IMR-90 (cell line): Measurements from ENCODE around the gene S1PR3. TPM values are rescaled to one million over a fixed set of nuclear protein-coding genes. Genes with fewer than 3 reads are reported as not detected.
"Not testable (repeated sequence)": the region's sequence is repeated elsewhere in the genome, so short reads cannot be mapped to it uniquely, and the experiment has no call there.

ENCODE experiments used
- ATAC-seq: fragments of 200-7000 bp; cut with Tn5 transposase; 2 replicates; pipeline ENCODE4 v1.9.1; 2020; ENCODE audit warnings: low read depth, mild to moderate bottlenecking, moderate library complexity
- BruUV-seq: library from RNA; stranded (reverse); fragments of 400-500 nt; replicated peaks from 2 replicates; lab custom pipeline; 2021; lab: Mats Ljungman, UMichigan
- CTCF ChIA-PET: fragments of 300-600 bp; formaldehyde crosslinking; extraction: SDS; loops from one replicate; lab custom pipeline; 2021; ENCODE audit warnings: antibody characterized with exemption; lab: Yijun Ruan, JAX
- POLR2A ChIA-PET: fragments of 300-600 bp; sonication (Branson Sonifier 250); formaldehyde crosslinking; loops from one replicate; lab custom pipeline; 2022; ENCODE audit warnings: antibody characterized with exemption; ENCODE audit not compliant: unreplicated experiment; lab: Charles Lee
- DNase-seq: peaks from one replicate; pipeline ENCODE4 v3.0.0; 2013
- H2AFZ ChIP-seq: replicated peaks from 2 replicates; pipeline ENCODE3; 2013; ENCODE audit warnings: low read length, mild to moderate bottlenecking; ENCODE audit not compliant: poor library complexity
- H2AK5ac ChIP-seq: 2 replicates; pipeline ENCODE4 v1.6.1; 2013; ENCODE audit warnings: low read depth, low read length, inconsistent platforms
- H2AK9ac ChIP-seq: replicated peaks from 2 replicates; pipeline ENCODE3; 2013; ENCODE audit warnings: mild to moderate bottlenecking, low read depth, low read length, moderate library complexity; ENCODE audit not compliant: poor library complexity
- H2BK120ac ChIP-seq: 2 replicates; pipeline ENCODE4 v1.6.1; 2013; ENCODE audit warnings: low read depth, low read length, inconsistent platforms
- H2BK15ac ChIP-seq: 3 replicates; pipeline ENCODE4 v1.6.1; 2013; ENCODE audit warnings: low read depth, low read length, inconsistent platforms
- H2BK20ac ChIP-seq: 2 replicates; pipeline ENCODE4 v1.6.1; 2013; ENCODE audit warnings: low read depth, mild to moderate bottlenecking, inconsistent platforms, low read length, moderate library complexity
- H2BK5ac ChIP-seq: 2 replicates; pipeline ENCODE4 v1.6.1; 2013; ENCODE audit warnings: mild to moderate bottlenecking, low read depth, low read length, inconsistent platforms; ENCODE audit not compliant: poor library complexity, severe bottlenecking
- H3K14ac ChIP-seq: replicated peaks from 2 replicates; pipeline ENCODE4 v1.6.1; 2013; ENCODE audit warnings: low read depth, low read length, inconsistent platforms
- H3K18ac ChIP-seq: 2 replicates; pipeline ENCODE4 v1.6.1; 2013; ENCODE audit warnings: low read depth, low read length, control low read depth
- H3K23ac ChIP-seq: 2 replicates; pipeline ENCODE4 v1.6.1; 2013; ENCODE audit warnings: low read depth, low read length, inconsistent platforms
- H3K27ac ChIP-seq: 2 replicates; pipeline ENCODE4 v1.5.1; 2013; ENCODE audit warnings: mild to moderate bottlenecking, control low read depth, low read length; ENCODE audit not compliant: insufficient read depth
- H3K27me3 ChIP-seq: 2 replicates; pipeline ENCODE4 v1.6.1; 2013; ENCODE audit warnings: low read length; ENCODE audit not compliant: control insufficient read depth, insufficient read depth
- H3K36me3 ChIP-seq: 2 replicates; pipeline ENCODE4 v1.6.1; 2013; ENCODE audit warnings: low read length, mixed read lengths; ENCODE audit not compliant: control insufficient read depth, insufficient read depth
- H3K4ac ChIP-seq: 2 replicates; pipeline ENCODE4 v1.6.1; 2013; ENCODE audit warnings: low read depth, low read length, inconsistent platforms
- H3K4me1 ChIP-seq: 2 replicates; pipeline ENCODE4 v1.6.1; 2013; ENCODE audit warnings: low read length, mixed read lengths; ENCODE audit not compliant: control insufficient read depth, insufficient read depth
- H3K4me2 ChIP-seq: 2 replicates; pipeline ENCODE4 v1.6.1; 2013; ENCODE audit warnings: low read depth, mild to moderate bottlenecking, control low read depth, low read length, moderate library complexity
- H3K4me3 ChIP-seq: 2 replicates; pipeline ENCODE4 v1.5.1; 2013; ENCODE audit warnings: low read depth, mild to moderate bottlenecking, control low read depth, low read length, moderate library complexity; ENCODE audit not compliant: insufficient read depth
- H3K56ac ChIP-seq: 2 replicates; pipeline ENCODE4 v1.6.1; 2013; ENCODE audit warnings: low read length, inconsistent platforms; ENCODE audit not compliant: insufficient read depth; ENCODE audit errors: extremely low read depth
- H3K79me1 ChIP-seq, 2 experiments: 2 replicates each; pipeline ENCODE4 v1.6.1; 2013; ENCODE audit warnings: low read length in 2 of 2, inconsistent platforms in 1 of 2, low read depth in 1 of 2
- H3K9ac ChIP-seq: 2 replicates; pipeline ENCODE4 v1.6.1; 2013; ENCODE audit warnings: low read depth, low read length, control low read depth
- H3K9me1 ChIP-seq: 2 replicates; pipeline ENCODE4 v1.6.1; 2013; ENCODE audit warnings: low read length, inconsistent platforms; ENCODE audit not compliant: insufficient read depth
- H3K9me3 ChIP-seq: 2 replicates; pipeline ENCODE4 v1.6.1; 2013; ENCODE audit warnings: low read length; ENCODE audit not compliant: control insufficient read depth, insufficient read depth
- H4K20me1 ChIP-seq: 2 replicates; pipeline ENCODE4 v1.6.1; 2013; ENCODE audit warnings: low read length, inconsistent platforms; ENCODE audit not compliant: insufficient read depth
- H4K5ac ChIP-seq: 2 replicates; pipeline ENCODE4 v1.6.1; 2013; ENCODE audit warnings: mild to moderate bottlenecking, low read depth, low read length, control low read depth
- H4K8ac ChIP-seq, 2 experiments: 2 replicates each; pipeline ENCODE4 v1.6.1; 2013; ENCODE audit warnings: low read depth in 2 of 2, low read length in 2 of 2, control low read depth in 1 of 2, inconsistent platforms in 1 of 2
- H4K91ac ChIP-seq: 2 replicates; pipeline ENCODE4 v1.6.1; 2013; ENCODE audit warnings: low read depth, low read length, inconsistent platforms; ENCODE audit not compliant: insufficient read depth
- WGBS, 2 experiments: methylation state at CpG; one replicate each; pipeline versions ENCODE4 v1.1.5 to v1.1.7; 2013; ENCODE audit warnings: missing lambda C conversion rate in 2 of 2; ENCODE audit not compliant: insufficient read length in 1 of 2; ENCODE audit errors: extremely low coverage in 2 of 2; 5-methylcytosine and 5-hydroxymethylcytosine counted together
- dilution Hi-C: fragments of 300-500 bp; cut with HindIII; formaldehyde crosslinking; loops from one replicate; pipeline ENCODE4 v1.14.3; 2018; ENCODE audit warnings: low sequenced_read_pairs; ENCODE audit not compliant: unreplicated experiment
- in situ Hi-C: fragments of 300-500 bp; cut with MboI; formaldehyde crosslinking; loops from 3 replicates; pipeline ENCODE4 v1.14.3; 2019; ENCODE audit warnings: low sequenced_read_pairs, inconsistent platforms, mixed read lengths
- intact Hi-C: fragments of 100-400 bp; cut with micrococcal nuclease; formaldehyde crosslinking; loops from 2 replicates; pipeline ENCODE4 v1.10.0; 2022
- polyA plus RNA-seq, 3 experiments: library from polyadenylated mRNA; depleted of rRNA; stranded (reverse); fragments of >200 nt; gene quantifications; 2 replicates each; pipeline ENCODE4 v1.2.3, GENCODE V29; 2012; ENCODE audit warnings: low replicate concordance in 1 of 3
- total RNA-seq: library from RNA; depleted of rRNA; stranded (reverse); fragments of >200 nt; gene quantifications from 2 replicates; pipeline ENCODE4 v1.2.3, GENCODE V29; 2012

S1PR3 gene
- total and polyA plus RNA-seq, 2 of the 4 experiments (the other 2 are of a cell fraction), result 28.4 to 28.7 TPM

DNA sequence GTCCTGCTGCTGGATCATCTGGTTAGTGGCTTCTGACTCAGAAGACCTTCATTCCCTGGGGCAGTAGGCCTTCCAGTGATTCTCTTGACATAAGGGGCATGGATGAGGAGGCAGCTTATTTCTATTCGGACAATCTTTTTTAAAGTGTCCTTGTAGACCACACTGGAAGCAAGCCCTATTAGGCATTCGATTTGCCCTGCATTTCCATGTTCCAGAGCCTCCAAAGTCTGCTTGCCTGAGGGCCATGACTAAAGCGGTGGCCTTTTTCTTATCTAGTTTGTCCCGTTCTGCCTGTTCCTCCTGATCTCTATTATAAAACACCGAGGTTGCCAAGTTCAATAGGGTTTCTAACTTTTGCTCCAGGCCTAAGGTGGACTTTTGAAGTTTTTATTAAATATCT lies 49.7 kb upstream of the S1PR3 start:
- intact Hi-C loops, H3K9me1 ChIP-seq: not testable (repeated sequence)

More for the DNA sequence above, 49.7 kb upstream of the S1PR3 start:
- POLR2A ChIA-PET, H3K27me3 ChIP-seq, H4K20me1 ChIP-seq, H2BK20ac ChIP-seq, H2BK120ac ChIP-seq, DNase-seq, H3K14ac ChIP-seq, H4K5ac ChIP-seq, H4K8ac ChIP-seq, H4K91ac ChIP-seq, H3K23ac ChIP-seq, H3K4me3 ChIP-seq, H2AK5ac ChIP-seq, BruUV-seq, H3K4ac ChIP-seq, H3K9ac ChIP-seq, H3K27ac ChIP-seq, H3K4me2 ChIP-seq, H3K9me3 ChIP-seq, H2AFZ ChIP-seq, H3K79me1 ChIP-seq, H3K4me1 ChIP-seq, H2AK9ac ChIP-seq, H3K36me3 ChIP-seq, H3K56ac ChIP-seq, H2BK15ac ChIP-seq, dilution Hi-C loops, in situ Hi-C loops, H3K18ac ChIP-seq, CTCF ChIA-PET, ATAC-seq, H2BK5ac ChIP-seq: not testable (repeated sequence)
- WGBS, 2 experiments, result 50% methylated on average over 1 of the region's 5 CpGs; no CpG with 5 or more reads in 1 of the 2 experiments
